Astrocyte (in vitro differentiated cells and primary cell): ENCODE data around the gene NTN4.

Source experiments
- EZH2 ChIP-seq: IDR thresholded peaks from 2 replicates; pipeline ENCODE4 v1.6.1; 2012; ENCODE audit warnings: mild to moderate bottlenecking, low read length, inconsistent platforms; ENCODE audit not compliant: insufficient read depth
- TF ChIP-seq, protein P1 (sequence below): IDR thresholded peaks from 2 replicates; pipeline ENCODE4 v1.5.1; 2011; ENCODE audit warnings: low read depth, mild to moderate bottlenecking, inconsistent platforms, low read length, moderate library complexity; ENCODE audit not compliant: insufficient read depth

DNA sequence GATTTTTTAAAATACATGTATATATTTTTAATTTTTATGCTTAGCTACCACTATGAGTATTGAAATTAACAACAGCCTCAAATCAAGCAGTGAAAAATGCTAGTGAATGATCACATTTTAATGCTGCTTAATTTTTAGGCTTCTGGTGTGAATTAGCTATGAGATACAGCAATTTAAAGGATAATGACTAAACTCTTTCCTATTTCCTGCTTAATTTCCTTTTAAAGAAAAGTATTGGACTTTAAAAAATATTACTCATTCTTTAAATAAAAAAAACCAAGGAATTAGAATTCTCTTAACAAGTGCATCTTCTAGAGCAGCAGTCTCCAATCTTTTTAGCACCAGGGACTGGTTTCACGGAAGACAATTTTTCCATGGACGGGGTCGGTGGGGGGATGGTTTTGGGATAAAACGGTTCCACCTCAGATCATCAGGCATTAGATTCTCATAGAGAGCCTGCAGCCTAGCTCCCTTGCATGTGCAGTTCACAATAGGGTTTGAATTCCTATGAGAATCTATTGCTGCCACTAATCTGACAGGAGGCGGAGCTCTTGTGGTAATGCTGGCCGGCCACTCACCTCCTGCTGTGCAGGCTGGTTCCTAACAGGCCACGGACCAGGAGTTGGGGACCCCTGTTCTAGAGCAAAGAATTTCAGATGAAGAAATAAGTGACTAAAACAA lies 18.6 kb upstream of the NTN4 start:
- TF ChIP-seq, protein P1, sequence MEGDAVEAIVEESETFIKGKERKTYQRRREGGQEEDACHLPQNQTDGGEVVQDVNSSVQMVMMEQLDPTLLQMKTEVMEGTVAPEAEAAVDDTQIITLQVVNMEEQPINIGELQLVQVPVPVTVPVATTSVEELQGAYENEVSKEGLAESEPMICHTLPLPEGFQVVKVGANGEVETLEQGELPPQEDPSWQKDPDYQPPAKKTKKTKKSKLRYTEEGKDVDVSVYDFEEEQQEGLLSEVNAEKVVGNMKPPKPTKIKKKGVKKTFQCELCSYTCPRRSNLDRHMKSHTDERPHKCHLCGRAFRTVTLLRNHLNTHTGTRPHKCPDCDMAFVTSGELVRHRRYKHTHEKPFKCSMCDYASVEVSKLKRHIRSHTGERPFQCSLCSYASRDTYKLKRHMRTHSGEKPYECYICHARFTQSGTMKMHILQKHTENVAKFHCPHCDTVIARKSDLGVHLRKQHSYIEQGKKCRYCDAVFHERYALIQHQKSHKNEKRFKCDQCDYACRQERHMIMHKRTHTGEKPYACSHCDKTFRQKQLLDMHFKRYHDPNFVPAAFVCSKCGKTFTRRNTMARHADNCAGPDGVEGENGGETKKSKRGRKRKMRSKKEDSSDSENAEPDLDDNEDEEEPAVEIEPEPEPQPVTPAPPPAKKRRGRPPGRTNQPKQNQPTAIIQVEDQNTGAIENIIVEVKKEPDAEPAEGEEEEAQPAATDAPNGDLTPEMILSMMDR: no peak
- no peak for TF ChIP-seq EZH2
